Measurements from ENCODE around the gene PTTG1IP.
"Not testable (repeated sequence)": the region's sequence is repeated elsewhere in the genome, so short reads cannot be mapped to it uniquely, and the experiment has no call there.

The PTTG1IP gene

GRCh38 chr21:44879238-44879637, 5.7 kb upstream of the PTTG1IP start:
- FAIRE-seq: not testable (repeated sequence)

- FAIRE-seq: no peak
Observed at GRCh38 chr21:44878053-44878982, 4.8 kb upstream of the PTTG1IP start.

GRCh38 chr21:44876849-44877575, 3.5 kb upstream of the PTTG1IP start:
- FAIRE-seq: no peak

- no peak for FAIRE-seq
Observed at GRCh38 chr21:44875316-44875700, 1.8 kb upstream of the PTTG1IP start.

GRCh38 chr21:44874497-44875315, 1.2 kb upstream of the PTTG1IP start:
- no peak for FAIRE-seq

GRCh38 chr21:44874240-44874496, 678 bp upstream of the PTTG1IP start:
- no peak for FAIRE-seq

GRCh38 chr21:44872649-44873355, 688 bp downstream of the PTTG1IP start:
- FAIRE-seq: no peak

GRCh38 chr21:44872323-44872648, 1.2 kb downstream of the PTTG1IP start:
- FAIRE-seq: no peak

- no peak for FAIRE-seq
Observed at GRCh38 chr21:44871576-44872269, 1.8 kb downstream of the PTTG1IP start.

- FAIRE-seq: no peak
Observed at GRCh38 chr21:44870748-44871495, 2.6 kb downstream of the PTTG1IP start.

GRCh38 chr21:44869781-44870747, 3.4 kb downstream of the PTTG1IP start:
- FAIRE-seq: no peak

GRCh38 chr21:44868707-44869106, 4.8 kb downstream of the PTTG1IP start:
- FAIRE-seq: no peak

- FAIRE-seq: no peak
Observed at GRCh38 chr21:44867999-44868700, 5.3 kb downstream of the PTTG1IP start.

- FAIRE-seq: no peak
Observed at GRCh38 chr21:44867464-44867863, 6.0 kb downstream of the PTTG1IP start.

- FAIRE-seq: no peak
Observed at GRCh38 chr21:44866780-44867179, 6.7 kb downstream of the PTTG1IP start.

- FAIRE-seq: no peak
Observed at GRCh38 chr21:44865561-44866280, 7.8 kb downstream of the PTTG1IP start.

GRCh38 chr21:44862869-44863685, 10.4 kb downstream of the PTTG1IP start:
- no peak for FAIRE-seq

GRCh38 chr21:44858791-44859190, 14.7 kb downstream of the PTTG1IP start:
- FAIRE-seq: no peak
